ACC112 (cell line): ENCODE data around the gene ZNF777.

Source experiments
- H2AFZ ChIP-seq: fragments of 200-600 bp; sonication (generic); one replicate; pipeline ENCODE4 v1.6.0; 2017; ENCODE audit warnings: antibody characterized with exemption, low read length; ENCODE audit not compliant: unreplicated experiment
- H3K27ac ChIP-seq: fragments of 200-600 bp; sonication (generic); 2 replicates; pipeline ENCODE4 v1.5.1; 2014; ENCODE audit warnings: low read depth, mild to moderate bottlenecking, antibody characterized with exemption, low read length, moderate library complexity
- H3K27me3 ChIP-seq: fragments of 200-600 bp; sonication (generic); 2 replicates; pipeline ENCODE4 v1.6.1; 2014; ENCODE audit warnings: mild to moderate bottlenecking, antibody characterized with exemption, low read length, moderate library complexity, mixed read lengths; ENCODE audit not compliant: insufficient read depth
- H3K36me3 ChIP-seq: fragments of 200-600 bp; sonication (generic); 2 replicates; pipeline ENCODE4 v1.6.1; 2016; ENCODE audit warnings: mild to moderate bottlenecking, antibody characterized with exemption, low read length, moderate library complexity, mixed read lengths; ENCODE audit not compliant: insufficient read depth
- H3K4me1 ChIP-seq: fragments of 200-600 bp; sonication (generic); one replicate; pipeline ENCODE4 v1.6.1; 2016; ENCODE audit warnings: low read length, mixed read lengths; ENCODE audit not compliant: insufficient read depth, unreplicated experiment, control insufficient read depth
- H3K4me3 ChIP-seq: fragments of 200-600 bp; sonication (generic); 2 replicates; pipeline ENCODE4 v1.5.1; 2014; ENCODE audit warnings: mild to moderate bottlenecking, low read depth, low read length
- H3K79me2 ChIP-seq: fragments of 200-600 bp; sonication (generic); one replicate; pipeline ENCODE4 v1.6.0; 2016; ENCODE audit warnings: low read length; ENCODE audit not compliant: control insufficient read depth, unreplicated experiment, insufficient read depth

ZNF777 gene

GRCh38 chr7:149462101-149462520 is 1.2 kb upstream of the ZNF777 start:
- no peak overlapping the region for H2AFZ ChIP-seq
- peaks cover 8% of the 10 kb centered on the region for H3K4me1 ChIP-seq
- H3K79me2 ChIP-seq = peaks cover 28% of the 10 kb centered on the region
- H3K4me3 ChIP-seq = no peak overlapping the region
- no peaks in the 10 kb centered on the region for H3K36me3 ChIP-seq
- H3K27me3 ChIP-seq = no peaks in the 10 kb centered on the region
- no peak overlapping the region for H3K27ac ChIP-seq

GRCh38 chr7:149459540-149460452 is 1.1 kb downstream of the ZNF777 start:
- peaks cover 8% of the 10 kb centered on the region for H3K4me1 ChIP-seq
- H3K27ac ChIP-seq = no peak overlapping the region
- H3K4me3 ChIP-seq = peak overlapping the region; percentile 97
- peak overlapping the region; percentile 75 for H2AFZ ChIP-seq
- no peaks in the 10 kb centered on the region for H3K27me3 ChIP-seq
- 0 out of 2 replicates have a peak, but pooled peaks cover 2% of the 10 kb centered on the region for H3K36me3 ChIP-seq
- peaks cover 38% of the 10 kb centered on the region for H3K79me2 ChIP-seq

- H2AFZ ChIP-seq = peak overlapping the region; percentile 75
- H3K4me3 ChIP-seq = peak overlapping the region; percentile 85
- H3K4me1 ChIP-seq = peaks cover 8% of the 10 kb centered on the region
- H3K79me2 ChIP-seq = peaks cover 38% of the 10 kb centered on the region
- H3K36me3 ChIP-seq = 0 out of 2 replicates have a peak, but pooled peaks cover 8% of the 10 kb centered on the region
- H3K27ac ChIP-seq = no peak overlapping the region
- no peaks in the 10 kb centered on the region for H3K27me3 ChIP-seq
These were observed 1.7 kb downstream of the ZNF777 start for GRCh38 chr7:149459201-149459539.

- Histone ChIP-seq H2AFZ (no peak overlapping the region), H3K27ac (no peak overlapping the region), H3K4me1 (peaks cover 8% of the 10 kb centered on the region), H3K79me2 (peaks cover 38% of the 10 kb centered on the region), H3K27me3 (no peaks in the 10 kb centered on the region), H3K36me3 (0 out of 2 replicates have a peak, but pooled peaks cover 9% of the 10 kb centered on the region), H3K4me3 (no peak overlapping the region)
These were observed 2.6 kb downstream of the ZNF777 start for GRCh38 chr7:149458235-149458634.

GRCh38 chr7:149457766-149458165 is 3.1 kb downstream of the ZNF777 start:
- Histone ChIP-seq H3K79me2 (peaks cover 38% of the 10 kb centered on the region), H3K27me3 (no peaks in the 10 kb centered on the region), H3K27ac (no peak overlapping the region), H3K36me3 (0 out of 2 replicates have a peak, but pooled peaks cover 9% of the 10 kb centered on the region), H2AFZ (no peak overlapping the region), H3K4me3 (no peak overlapping the region), H3K4me1 (peaks cover 8% of the 10 kb centered on the region)

- H3K27ac ChIP-seq = no peak overlapping the region
- peaks cover 38% of the 10 kb centered on the region for H3K79me2 ChIP-seq
- H3K36me3 ChIP-seq = 0 out of 2 replicates have a peak, but pooled peaks cover 9% of the 10 kb centered on the region
- no peak overlapping the region for H3K4me3 ChIP-seq
- H3K4me1 ChIP-seq = peaks cover 8% of the 10 kb centered on the region
- no peaks in the 10 kb centered on the region for H3K27me3 ChIP-seq
- H2AFZ ChIP-seq = no peak overlapping the region
These were observed 4.1 kb downstream of the ZNF777 start for GRCh38 chr7:149456506-149457421.

- 0 out of 2 replicates have a peak, but pooled peaks cover 9% of the 10 kb centered on the region for H3K36me3 ChIP-seq
These were observed 5.5 kb downstream of the ZNF777 start for GRCh38 chr7:149455175-149455950.

GRCh38 chr7:149454750-149455149 is 6.1 kb downstream of the ZNF777 start:
- H3K27ac ChIP-seq = no peak overlapping the region
- no peak overlapping the region for H3K4me3 ChIP-seq
- no peaks in the 10 kb centered on the region for H3K27me3 ChIP-seq
- H3K79me2 ChIP-seq = peaks cover 36% of the 10 kb centered on the region
- H2AFZ ChIP-seq = no peak overlapping the region
- H3K36me3 ChIP-seq = 0 out of 2 replicates have a peak, but pooled peaks cover 9% of the 10 kb centered on the region
- H3K4me1 ChIP-seq = peaks cover 8% of the 10 kb centered on the region

More at GRCh38 chr7:149455175-149455950, 5.5 kb downstream of the ZNF777 start:
- Histone ChIP-seq H3K27me3 (no peaks in the 10 kb centered on the region), H3K27ac (no peak overlapping the region), H3K4me3 (no peak overlapping the region), H2AFZ (no peak overlapping the region), H3K79me2 (peaks cover 38% of the 10 kb centered on the region), H3K4me1 (peaks cover 8% of the 10 kb centered on the region)

- Histone ChIP-seq H3K4me3 (no peak overlapping the region), H3K27me3 (no peaks in the 10 kb centered on the region), H3K4me1 (peaks cover 8% of the 10 kb centered on the region), H3K79me2 (peaks cover 28% of the 10 kb centered on the region), H2AFZ (no peak overlapping the region), H3K27ac (no peak overlapping the region), H3K36me3 (0 out of 2 replicates have a peak, but pooled peaks cover 9% of the 10 kb centered on the region)
These were observed 6.9 kb downstream of the ZNF777 start for GRCh38 chr7:149454006-149454405.

- no peaks in the 10 kb centered on the region for H3K4me1 ChIP-seq
- H3K27ac ChIP-seq = no peak overlapping the region
- H3K27me3 ChIP-seq = no peaks in the 10 kb centered on the region
- H3K36me3 ChIP-seq = peaks cover 9% of the 10 kb centered on the region; the same call in 1 of the 2 replicates
- no peaks in the 10 kb centered on the region for H3K79me2 ChIP-seq
- no peak overlapping the region for H3K4me3 ChIP-seq
- no peak overlapping the region for H2AFZ ChIP-seq
These were observed 10.0 kb downstream of the ZNF777 start for GRCh38 chr7:149450821-149451220.
